BJ (cell line): ENCODE data around the gene ZNF746. TPM values are rescaled to one million over a fixed set of nuclear protein-coding genes. Genes with fewer than 3 reads are reported as not detected.

Source experiments
- CTCF ChIA-PET: fragments of 350-600 bp; formaldehyde crosslinking; extraction: SDS; loops from one replicate; lab custom pipeline; 2021; ENCODE audit warnings: antibody characterized with exemption, inconsistent platforms; lab: Yijun Ruan, JAX
- POLR2A ChIA-PET: fragments of 300-600 bp; sonication (Branson Sonifier 250); formaldehyde crosslinking; extraction: SDS; loops from one replicate; lab custom pipeline; 2021; ENCODE audit warnings: antibody characterized with exemption; lab: Charles Lee
- DNase-seq: peaks from one replicate; pipeline ENCODE4 v3.0.0-alpha.2; 2011; ENCODE audit warnings: low read depth
- H3K27me3 ChIP-seq: 2 replicates; pipeline ENCODE4 v1.6.0; 2011; ENCODE audit warnings: low read length; ENCODE audit not compliant: control insufficient read depth, insufficient read depth
- H3K36me3 ChIP-seq: 2 replicates; pipeline ENCODE4 v1.5.1; 2011; ENCODE audit warnings: low read length; ENCODE audit not compliant: control insufficient read depth, insufficient read depth
- H3K4me3 ChIP-seq: 2 replicates; pipeline ENCODE4 v1.5.1; 2011; ENCODE audit warnings: low read depth, mild to moderate bottlenecking, control low read depth, low read length
- polyA plus RNA-seq: library from polyadenylated mRNA; depleted of rRNA; stranded (reverse); fragments of >200 nt; gene quantifications from 2 replicates; pipeline ENCODE4 v1.2.3, GENCODE V29; 2011
- TF ChIP-seq, protein P1 (sequence below): IDR thresholded peaks from 2 replicates; pipeline ENCODE4 v1.5.1; 2011; ENCODE audit warnings: low read depth, mild to moderate bottlenecking, control low read depth, inconsistent platforms, low read length, moderate library complexity; ENCODE audit not compliant: insufficient read depth

ZNF746 gene
- polyA plus RNA-seq, 1 experiment, result 5.4 TPM

DNA sequence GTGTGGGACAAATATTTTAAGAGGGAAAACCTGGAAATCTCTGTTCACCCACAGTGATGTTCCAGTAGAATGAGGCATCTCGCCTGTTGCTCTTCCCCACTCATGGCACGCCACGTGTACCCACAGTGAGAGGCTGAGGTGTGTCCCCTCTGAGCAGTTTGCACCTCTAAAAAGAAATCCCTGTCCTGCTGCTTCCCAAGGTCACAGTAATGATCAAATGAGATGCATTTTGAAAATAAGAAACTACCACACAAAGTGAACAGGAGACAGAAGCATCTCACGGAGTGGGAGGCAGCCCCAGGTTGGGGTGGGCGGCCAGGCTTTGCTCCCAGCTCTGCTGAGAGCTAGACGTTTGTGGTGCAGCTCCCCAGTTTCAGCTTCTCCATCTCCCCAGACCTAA is 24.4 kb downstream of the ZNF746 start:
- Histone ChIP-seq H3K36me3 (peaks cover 34% of the 10 kb centered on the region), H3K27me3 (no peaks in the 10 kb centered on the region), H3K4me3 (no peak overlapping the region)
- TF ChIP-seq, protein P1, sequence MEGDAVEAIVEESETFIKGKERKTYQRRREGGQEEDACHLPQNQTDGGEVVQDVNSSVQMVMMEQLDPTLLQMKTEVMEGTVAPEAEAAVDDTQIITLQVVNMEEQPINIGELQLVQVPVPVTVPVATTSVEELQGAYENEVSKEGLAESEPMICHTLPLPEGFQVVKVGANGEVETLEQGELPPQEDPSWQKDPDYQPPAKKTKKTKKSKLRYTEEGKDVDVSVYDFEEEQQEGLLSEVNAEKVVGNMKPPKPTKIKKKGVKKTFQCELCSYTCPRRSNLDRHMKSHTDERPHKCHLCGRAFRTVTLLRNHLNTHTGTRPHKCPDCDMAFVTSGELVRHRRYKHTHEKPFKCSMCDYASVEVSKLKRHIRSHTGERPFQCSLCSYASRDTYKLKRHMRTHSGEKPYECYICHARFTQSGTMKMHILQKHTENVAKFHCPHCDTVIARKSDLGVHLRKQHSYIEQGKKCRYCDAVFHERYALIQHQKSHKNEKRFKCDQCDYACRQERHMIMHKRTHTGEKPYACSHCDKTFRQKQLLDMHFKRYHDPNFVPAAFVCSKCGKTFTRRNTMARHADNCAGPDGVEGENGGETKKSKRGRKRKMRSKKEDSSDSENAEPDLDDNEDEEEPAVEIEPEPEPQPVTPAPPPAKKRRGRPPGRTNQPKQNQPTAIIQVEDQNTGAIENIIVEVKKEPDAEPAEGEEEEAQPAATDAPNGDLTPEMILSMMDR, result no peak
- ChIA-PET POLR2A (no interaction called here), CTCF (interaction anchor here (1.1 kb wide), 1 partner anchor 13 kb away, joined by 3 read pairs; no protein-coding TSS in a partner anchor)
- no peak for DNase-seq

- Histone ChIP-seq H3K27me3 (no peaks in the 10 kb centered on the region), H3K36me3 (peaks cover 22% of the 10 kb centered on the region), H3K4me3 (no peak overlapping the region)
- TF ChIP-seq, protein P1, result no peak
- DNase-seq, result no peak
- POLR2A ChIA-PET, result no interaction called here
- CTCF ChIA-PET, result no interaction called here
Measured at GRCh38 chr7:149471289-149471953, 26.2 kb downstream of the ZNF746 start.

DNA sequence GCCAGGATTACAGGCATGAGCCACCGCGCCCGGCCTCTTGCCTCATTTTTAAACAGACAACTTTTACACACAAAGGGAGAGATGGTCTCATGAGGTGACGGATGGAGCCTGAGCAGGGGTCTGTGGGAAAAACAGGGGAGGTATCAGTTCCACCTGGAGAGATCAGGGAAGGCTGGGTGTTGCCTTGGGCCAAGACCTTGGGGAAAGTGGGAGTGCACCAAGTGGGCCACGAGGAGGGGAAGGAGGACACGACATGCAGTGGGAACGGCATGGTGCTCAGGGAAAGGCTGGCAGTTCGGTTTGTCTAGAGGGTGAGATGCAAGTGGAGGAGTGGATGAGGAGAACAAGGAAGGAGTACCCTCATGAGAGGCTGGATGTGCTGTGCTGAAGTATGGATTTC is 27.8 kb downstream of the ZNF746 start:
- no peak for DNase-seq
- TF ChIP-seq, protein P1, result no peak
- ChIA-PET POLR2A (no interaction called here), CTCF (no interaction called here)
- H3K36me3 ChIP-seq, result peaks cover 13% of the 10 kb centered on the region
- H3K27me3 ChIP-seq, result no peaks in the 10 kb centered on the region
- no peak overlapping the region for H3K4me3 ChIP-seq

GRCh38 chr7:149468208-149468607 is 29.4 kb downstream of the ZNF746 start:
- TF ChIP-seq, protein P1, result no peak
- CTCF ChIA-PET, result interaction anchor here (1.0 to 1.8 kb wide), 2 partner anchors 10 to 14 kb away, joined by 4 to 7 read pairs; no protein-coding TSS in a partner anchor
- Histone ChIP-seq H3K27me3 (no peaks in the 10 kb centered on the region), H3K4me3 (no peak overlapping the region), H3K36me3 (peaks cover 4% of the 10 kb centered on the region; the same call in 1 of the 2 replicates)
- DNase-seq, result no peak
- POLR2A ChIA-PET, result no interaction called here

DNA sequence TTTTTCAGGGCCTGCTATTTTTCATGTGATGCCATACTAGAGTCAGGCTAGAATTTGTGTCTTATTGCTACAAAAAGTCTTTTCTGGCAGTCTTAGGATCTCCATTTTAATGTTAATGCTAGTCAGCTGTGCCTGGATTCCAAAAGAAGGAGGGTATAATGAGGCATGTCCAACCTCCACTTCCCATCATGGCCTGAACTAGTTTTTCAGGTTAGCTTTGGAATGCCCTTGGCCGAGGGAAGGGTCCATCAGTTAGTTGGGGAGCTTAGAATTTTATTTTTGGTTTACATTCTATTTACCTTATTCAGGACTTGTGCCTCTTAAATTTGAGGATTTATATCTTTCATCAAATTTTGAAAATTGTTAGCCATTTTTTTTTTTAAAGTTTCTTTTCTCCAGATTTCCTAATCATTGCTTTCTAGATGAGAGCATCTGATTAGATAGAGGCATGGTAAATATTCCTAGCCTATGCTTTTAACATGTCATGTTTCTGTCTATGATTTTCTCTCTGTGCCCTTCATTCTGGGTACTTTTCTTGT is 30.2 kb downstream of the ZNF746 start:
- Histone ChIP-seq H3K27me3 (no peaks in the 10 kb centered on the region), H3K4me3 (no peak overlapping the region), H3K36me3 (peaks cover 2% of the 10 kb centered on the region; the same call in 1 of the 2 replicates)
- POLR2A ChIA-PET, result no interaction called here
- TF ChIP-seq, protein P1, result no peak
- no peak for DNase-seq
- CTCF ChIA-PET, result interaction anchor here (1.8 kb wide), 1 partner anchor 9 kb away, joined by 7 read pairs; no protein-coding TSS in a partner anchor
